Measurements from ENCODE around the gene PIK3C3. TPM values are rescaled to one million over a fixed set of nuclear protein-coding genes. Genes with fewer than 3 reads are reported as not detected.

The PIK3C3 gene
- total RNA-seq, 1 donor from 2014 or later = 65.3 TPM

DNA sequence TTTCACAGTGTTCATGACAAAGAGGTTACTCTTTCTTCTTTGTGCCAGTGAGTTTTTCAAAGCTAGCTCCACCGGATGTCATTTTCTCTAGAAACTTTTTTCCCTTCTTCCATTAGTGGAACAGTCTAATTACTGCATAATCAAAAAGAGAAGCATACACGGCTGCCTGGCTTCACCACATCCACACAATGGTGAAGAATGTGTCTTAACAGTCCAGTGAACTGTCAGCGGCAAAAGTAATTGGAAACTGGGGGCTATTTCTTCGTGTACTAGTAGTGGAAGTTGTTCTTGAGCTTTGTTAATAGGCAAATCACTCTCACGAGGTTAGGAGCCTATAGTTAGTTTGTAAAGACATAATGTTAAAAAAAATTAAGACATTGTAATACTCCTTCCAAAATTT is 32.9 kb upstream of the PIK3C3 start:
- CTCF ChIA-PET = no interaction called here
- H3K36me3 Mint-ChIP-seq (ENCODE audit: low read depth) = no peaks in the 10 kb centered on the region
- no peak for DNase-seq
- peaks cover 15% of the 10 kb centered on the region for H3K27me3 Mint-ChIP-seq
- no peak overlapping the region for H3K27ac Mint-ChIP-seq
- no peak overlapping the region for H3K4me3 Mint-ChIP-seq
- ATAC-seq (ENCODE audit: low read depth) = no peak
- POLR2A ChIA-PET = no interaction called here
- no peaks in the 10 kb centered on the region for H3K4me1 Mint-ChIP-seq
- intact Hi-C loops (cut with micrococcal nuclease) = no loop called here
- TF ChIP-seq, protein P1, sequence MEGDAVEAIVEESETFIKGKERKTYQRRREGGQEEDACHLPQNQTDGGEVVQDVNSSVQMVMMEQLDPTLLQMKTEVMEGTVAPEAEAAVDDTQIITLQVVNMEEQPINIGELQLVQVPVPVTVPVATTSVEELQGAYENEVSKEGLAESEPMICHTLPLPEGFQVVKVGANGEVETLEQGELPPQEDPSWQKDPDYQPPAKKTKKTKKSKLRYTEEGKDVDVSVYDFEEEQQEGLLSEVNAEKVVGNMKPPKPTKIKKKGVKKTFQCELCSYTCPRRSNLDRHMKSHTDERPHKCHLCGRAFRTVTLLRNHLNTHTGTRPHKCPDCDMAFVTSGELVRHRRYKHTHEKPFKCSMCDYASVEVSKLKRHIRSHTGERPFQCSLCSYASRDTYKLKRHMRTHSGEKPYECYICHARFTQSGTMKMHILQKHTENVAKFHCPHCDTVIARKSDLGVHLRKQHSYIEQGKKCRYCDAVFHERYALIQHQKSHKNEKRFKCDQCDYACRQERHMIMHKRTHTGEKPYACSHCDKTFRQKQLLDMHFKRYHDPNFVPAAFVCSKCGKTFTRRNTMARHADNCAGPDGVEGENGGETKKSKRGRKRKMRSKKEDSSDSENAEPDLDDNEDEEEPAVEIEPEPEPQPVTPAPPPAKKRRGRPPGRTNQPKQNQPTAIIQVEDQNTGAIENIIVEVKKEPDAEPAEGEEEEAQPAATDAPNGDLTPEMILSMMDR (IDR thresholded peaks at IDR 0.05) = no peak
- H3K9me3 Mint-ChIP-seq = no peaks in the 10 kb centered on the region

DNA sequence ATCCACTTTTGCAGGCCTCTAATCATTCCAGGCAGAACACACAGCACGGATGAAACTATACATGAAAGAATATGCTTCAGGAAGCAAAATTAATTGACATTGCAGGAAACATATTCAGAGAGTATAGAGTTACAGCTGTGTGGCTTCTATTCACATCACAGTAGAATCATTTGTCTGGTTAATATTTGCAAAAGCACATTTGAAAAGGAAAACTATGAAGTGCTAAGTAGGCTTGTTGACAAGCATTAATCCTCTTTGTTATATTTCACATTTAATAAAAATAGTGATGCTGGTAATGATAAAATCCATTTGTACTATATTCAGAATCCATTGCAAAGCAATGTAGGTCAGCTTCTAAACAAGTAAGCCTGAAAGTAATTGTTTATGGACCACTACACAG is 32.2 kb upstream of the PIK3C3 start:
- Mint-ChIP-seq H3K27me3 (peaks cover 11% of the 10 kb centered on the region), H3K27ac (no peak overlapping the region), H3K9me3 (no peaks in the 10 kb centered on the region), H3K36me3 (ENCODE audit: low read depth) (no peaks in the 10 kb centered on the region), H3K4me3 (no peak overlapping the region), H3K4me1 (no peaks in the 10 kb centered on the region)
- DNase-seq (no peak), ATAC-seq (ENCODE audit: low read depth) (no peak)
- CTCF ChIA-PET = no interaction called here
- POLR2A ChIA-PET = no interaction called here
- TF ChIP-seq, protein P1 (IDR thresholded peaks at IDR 0.05) = no peak
- intact Hi-C loops (cut with micrococcal nuclease) = no loop called here

DNA sequence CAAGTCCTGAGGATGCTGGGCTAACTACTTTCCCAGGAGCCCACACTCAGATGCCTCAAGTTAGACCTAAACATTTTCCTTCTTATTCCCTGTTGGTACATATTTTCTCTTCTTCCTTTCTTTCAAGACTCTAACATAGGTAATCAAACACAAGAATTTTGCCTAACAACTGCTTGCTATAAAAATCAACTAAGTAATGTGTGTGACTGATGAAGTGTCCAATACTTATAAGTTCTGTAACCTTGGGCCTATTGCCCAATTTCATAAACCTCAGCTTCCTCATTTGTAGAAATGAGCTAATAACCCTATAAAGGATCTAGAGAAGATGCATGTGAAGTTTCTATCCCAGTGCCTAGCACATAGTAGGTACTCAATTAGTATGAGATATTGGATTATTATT is 31.6 kb upstream of the PIK3C3 start:
- TF ChIP-seq, protein P1 (IDR thresholded peaks at IDR 0.05) = no peak
- no peak for ATAC-seq (ENCODE audit: low read depth)
- Mint-ChIP-seq H3K27me3 (peaks cover 11% of the 10 kb centered on the region), H3K4me1 (no peaks in the 10 kb centered on the region), H3K4me3 (no peak overlapping the region), H3K9me3 (no peaks in the 10 kb centered on the region), H3K27ac (no peak overlapping the region), H3K36me3 (ENCODE audit: low read depth) (no peaks in the 10 kb centered on the region)
- intact Hi-C loops (cut with micrococcal nuclease) = no loop called here
- no peak for DNase-seq
- ChIA-PET CTCF (no interaction called here), POLR2A (no interaction called here)

DNA sequence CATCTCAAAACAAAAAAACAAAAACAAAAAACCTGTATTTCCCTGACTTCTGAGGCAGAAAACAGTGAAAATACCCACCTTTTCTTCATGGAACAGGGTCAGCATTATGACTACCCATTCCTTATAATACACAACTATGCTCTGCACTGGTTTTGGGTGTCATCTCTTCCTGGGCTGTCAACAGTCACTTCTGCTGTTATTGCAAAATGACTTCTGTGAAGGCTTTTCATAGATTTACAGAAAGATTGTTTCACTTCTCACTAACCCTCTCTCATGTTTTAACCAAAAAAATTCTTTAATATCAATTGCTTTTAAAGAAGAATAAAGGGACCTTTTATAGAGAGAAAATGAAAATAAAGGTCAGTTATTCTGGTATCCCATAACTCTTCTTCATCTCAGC is 26.5 kb upstream of the PIK3C3 start:
- ATAC-seq (ENCODE audit: low read depth) (no peak), DNase-seq (no peak)
- H3K36me3 Mint-ChIP-seq (ENCODE audit: low read depth) = no peaks in the 10 kb centered on the region
- TF ChIP-seq, protein P1 (IDR thresholded peaks at IDR 0.05) = no peak
- ChIA-PET CTCF (no interaction called here), POLR2A (no interaction called here)
- intact Hi-C loops (cut with micrococcal nuclease) = no loop called here
- H3K4me1 Mint-ChIP-seq = no peaks in the 10 kb centered on the region
- peaks cover 3% of the 10 kb centered on the region for H3K9me3 Mint-ChIP-seq
- H3K27me3 Mint-ChIP-seq = peaks cover 4% of the 10 kb centered on the region
- no peak overlapping the region for H3K27ac Mint-ChIP-seq
- no peak overlapping the region for H3K4me3 Mint-ChIP-seq

- ATAC-seq (ENCODE audit: low read depth) (no peak), DNase-seq (no peak)
- Mint-ChIP-seq H3K27me3 (peaks cover 9% of the 10 kb centered on the region), H3K4me1 (no peaks in the 10 kb centered on the region), H3K9me3 (peaks cover 3% of the 10 kb centered on the region), H3K36me3 (ENCODE audit: low read depth) (no peaks in the 10 kb centered on the region), H3K4me3 (no peak overlapping the region), H3K27ac (no peak overlapping the region)
- CTCF ChIA-PET = interaction anchor here (0.6 kb wide), 1 partner anchor 51 kb away, joined by 3 read pairs; no protein-coding TSS in a partner anchor
- POLR2A ChIA-PET = no interaction called here
- intact Hi-C loops (cut with micrococcal nuclease) = no loop called here
- TF ChIP-seq, protein P1 (IDR thresholded peaks at IDR 0.05) = no peak
These were observed 22.1 kb upstream of the PIK3C3 start for GRCh38 chr18:41932899-41933298.
